ENCODE results near the gene ACO1.
"Not testable (repeated sequence)": the region's sequence is repeated elsewhere in the genome, so short reads cannot be mapped to it uniquely, and the experiment has no call there.

Gene ACO1

GRCh38 chr9:32384364-32385151 lies at the start of gene ACO1:
Gene ACO1 (plus strand): TSS chr9:32384643. CDS start chr9:32405507, 20,864 bp downstream.
- peak; percentile 91 for DNase-seq

GRCh38 chr9:32334916-32335895 lies 49.2 kb upstream of the ACO1 start:
- DNase-seq: no peak

DNA sequence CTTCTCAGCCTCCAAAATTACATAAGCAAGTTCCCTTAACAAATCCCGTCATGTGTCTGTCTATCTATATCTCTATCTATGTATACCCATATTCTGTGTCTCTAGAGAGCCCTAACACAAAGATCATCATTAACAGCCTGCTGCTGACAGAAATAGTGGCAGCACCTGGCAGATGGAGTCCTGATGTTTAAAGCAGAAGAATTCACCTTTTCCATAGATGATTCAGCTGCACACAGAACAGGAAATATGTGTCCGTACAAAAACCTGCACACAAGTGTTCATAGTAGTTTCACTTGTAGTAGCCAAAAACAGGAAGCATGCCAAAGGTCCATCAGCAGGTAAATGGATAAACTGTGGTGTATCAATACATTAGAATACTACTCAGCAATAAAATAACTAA lies 45.0 kb upstream of the ACO1 start:
- no peak for DNase-seq

- no peak for DNase-seq
Measured at GRCh38 chr9:32340361-32340760, 44.1 kb upstream of the ACO1 start.

GRCh38 chr9:32344551-32345182 lies 39.8 kb upstream of the ACO1 start:
- no peak for DNase-seq

GRCh38 chr9:32345243-32345642 lies 39.2 kb upstream of the ACO1 start:
- no peak for DNase-seq

GRCh38 chr9:32347571-32347970 lies 36.9 kb upstream of the ACO1 start:
- no peak for DNase-seq

DNA sequence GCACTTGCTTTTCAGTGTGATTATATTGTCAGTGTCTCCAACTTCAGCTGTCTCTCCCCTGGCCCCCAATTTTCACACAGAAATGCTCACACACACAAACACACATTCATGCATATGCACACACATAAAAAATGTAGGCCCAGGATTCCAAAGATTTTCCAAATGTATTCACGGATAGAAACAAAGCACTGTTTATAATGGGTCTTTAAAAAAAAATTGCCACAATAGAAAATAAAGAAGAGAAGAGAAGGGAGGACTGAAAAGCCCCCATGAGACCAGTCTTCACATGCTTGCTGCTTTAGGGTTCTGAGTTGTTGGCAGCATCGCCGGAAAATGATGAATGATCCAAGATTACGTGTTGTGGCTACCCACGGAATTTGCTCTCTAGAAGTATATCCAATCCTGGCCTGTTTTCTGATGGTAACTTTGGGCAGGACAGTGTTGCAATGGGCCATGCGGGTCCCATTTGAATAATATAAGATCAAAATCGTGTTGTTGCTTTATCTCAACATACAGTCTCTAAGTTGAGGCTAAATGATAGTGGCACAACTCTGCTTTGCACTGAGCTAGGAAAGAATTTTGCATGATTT lies 36.2 kb upstream of the ACO1 start:
- DNase-seq: no peak

DNA sequence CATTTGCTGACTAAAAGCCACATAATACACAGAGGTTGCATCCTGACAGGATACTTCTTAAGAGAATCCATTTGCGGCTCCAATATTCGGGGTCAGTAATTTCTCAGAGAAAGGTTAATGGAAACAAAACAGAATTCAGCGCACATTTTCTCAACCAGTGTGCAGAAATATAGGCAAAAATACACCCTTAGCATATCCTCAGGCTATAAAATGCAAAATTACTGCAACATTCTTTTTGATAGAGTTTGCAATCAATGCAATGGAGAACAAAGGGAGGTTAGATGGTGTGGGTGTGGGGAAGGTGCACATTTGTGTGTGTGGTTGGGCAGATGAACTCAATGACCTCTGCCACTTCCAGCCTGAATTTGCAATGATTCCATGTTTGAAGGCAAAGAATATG lies 35.4 kb upstream of the ACO1 start:
- DNase-seq: no peak

GRCh38 chr9:32350682-32351081 lies 33.8 kb upstream of the ACO1 start:
- peak; percentile 20 for DNase-seq

DNA sequence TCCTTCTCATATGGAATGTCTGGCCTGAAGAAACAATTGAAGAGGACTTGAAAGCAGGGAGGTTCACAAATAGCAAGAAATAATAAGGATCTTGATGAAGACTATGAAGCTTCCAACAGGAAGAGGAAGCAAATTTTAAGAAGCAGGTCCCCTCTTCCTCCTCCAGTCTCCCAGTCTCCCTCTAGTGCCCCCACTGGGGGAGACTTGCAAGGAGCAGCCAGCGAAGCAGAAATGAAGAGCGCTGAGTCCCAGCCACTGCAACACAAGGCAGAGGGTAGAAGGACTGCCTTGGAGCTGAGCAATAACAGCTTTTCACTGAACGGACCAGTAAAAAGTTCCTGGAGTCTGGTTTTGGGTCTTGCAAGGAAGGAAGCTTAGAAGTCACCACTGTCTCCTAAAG lies 32.6 kb upstream of the ACO1 start:
- no peak for DNase-seq

GRCh38 chr9:32353476-32353875 lies 31.0 kb upstream of the ACO1 start:
- DNase-seq: not testable (repeated sequence)

GRCh38 chr9:32359452-32359851 lies 25.0 kb upstream of the ACO1 start:
- no peak for DNase-seq

- no peak for DNase-seq
Measured at GRCh38 chr9:32360983-32361673, 23.3 kb upstream of the ACO1 start.

GRCh38 chr9:32371279-32371678 lies 13.2 kb upstream of the ACO1 start:
- no peak for DNase-seq

DNA sequence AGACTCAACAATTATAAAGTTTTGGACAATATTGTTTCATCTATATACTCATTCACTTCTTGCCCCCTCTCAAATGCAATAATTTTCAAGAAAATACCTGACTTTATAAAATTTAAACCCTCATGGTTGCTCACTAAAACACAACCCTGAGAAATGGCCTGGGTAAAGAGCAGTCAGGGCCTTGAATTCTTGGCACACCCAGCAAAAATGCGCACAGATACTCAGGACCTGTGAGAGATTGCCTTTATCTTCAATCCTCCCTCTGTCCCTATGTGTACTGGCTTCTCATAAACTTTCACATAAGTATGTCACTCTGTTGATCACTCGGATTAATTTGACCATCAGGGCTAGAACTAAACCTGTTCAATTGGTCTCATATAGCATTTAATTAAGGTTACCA lies 12.8 kb upstream of the ACO1 start:
- no peak for DNase-seq

GRCh38 chr9:32376285-32376684 lies 8.2 kb upstream of the ACO1 start:
- no peak for DNase-seq

- peak; percentile 73 for DNase-seq
Measured at GRCh38 chr9:32378496-32378895, 5.9 kb upstream of the ACO1 start.

DNA sequence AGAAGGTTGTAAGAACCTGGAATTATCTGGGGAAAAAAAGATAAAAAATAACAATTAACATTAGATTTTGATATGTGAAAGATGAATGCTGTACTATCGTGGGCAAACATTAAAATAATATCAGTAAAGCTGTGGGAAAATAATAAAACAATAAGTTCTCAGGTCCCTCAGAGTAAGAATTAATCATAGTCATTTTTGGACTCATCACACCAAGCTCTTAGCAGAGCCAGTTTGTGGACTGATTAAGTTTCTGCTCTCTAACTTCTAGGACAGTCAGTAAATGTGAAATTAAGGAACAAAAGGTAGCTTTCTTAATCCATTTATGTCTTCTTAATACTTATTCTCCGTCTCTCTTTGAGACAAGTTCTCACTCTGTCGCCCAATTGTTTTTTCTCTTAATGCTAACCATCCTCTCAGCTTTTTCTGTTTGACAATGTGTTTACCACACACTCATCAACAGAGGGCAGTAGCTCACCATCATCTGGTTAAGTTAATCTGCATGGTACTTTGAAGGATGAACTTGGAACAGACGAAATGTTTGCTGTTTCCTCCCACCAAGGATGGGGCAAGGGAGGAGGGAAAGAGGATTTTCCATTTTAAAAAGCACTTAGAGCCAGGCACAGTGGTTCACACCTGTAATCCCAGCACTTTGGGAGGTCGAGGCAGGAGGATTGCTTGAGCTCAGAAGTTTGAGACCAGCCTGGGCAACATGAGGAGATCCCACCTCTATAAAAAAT lies 5.3 kb upstream of the ACO1 start:
- peak; percentile 52 for DNase-seq

GRCh38 chr9:32380944-32381343 lies 3.5 kb upstream of the ACO1 start:
- DNase-seq: no peak

DNA sequence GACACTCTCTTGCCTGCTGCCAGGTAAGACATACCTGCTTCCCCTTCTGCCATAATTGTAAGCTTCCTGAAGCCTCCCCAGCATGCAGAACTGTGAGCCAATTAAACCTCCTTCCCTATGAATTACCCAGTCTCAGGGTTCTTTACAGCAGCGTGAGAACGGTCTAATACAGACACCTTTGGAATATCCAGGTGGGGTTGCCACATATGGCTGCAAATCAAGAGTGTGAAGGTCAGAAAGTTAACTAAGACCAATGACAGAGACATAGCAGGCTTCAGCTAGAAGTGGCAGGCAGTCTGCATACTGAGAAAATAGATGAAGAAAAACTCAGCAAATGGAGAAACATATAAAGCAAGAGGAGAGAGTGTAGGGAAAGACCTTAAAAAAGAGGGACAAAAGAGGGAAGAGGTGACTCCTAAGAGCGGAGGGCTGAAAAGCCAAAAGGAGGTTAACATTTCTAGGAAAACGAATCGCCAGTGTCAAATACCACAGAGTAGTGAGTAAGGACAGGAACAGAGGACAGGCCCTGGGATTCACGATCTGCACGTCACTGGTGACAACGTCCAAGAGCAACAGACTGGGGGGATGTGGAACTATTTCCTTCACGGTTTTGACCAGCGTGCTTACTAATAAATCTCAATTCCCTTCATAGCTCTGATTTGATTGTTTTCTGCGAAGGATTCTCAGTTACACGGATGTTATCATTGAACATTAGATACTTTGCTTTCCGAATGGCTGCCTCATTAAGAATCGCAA lies 1.7 kb upstream of the ACO1 start:
- DNase-seq: no peak

Data from NCI-H1105 (cell line).